DMS53 treated with DMSO at 0.1 percent for 48 hours (cell line): ENCODE measurements around the gene SLC6A11.

ENCODE experiments used
- DNase-seq: peaks from one replicate; lab custom pipeline; 2025; ENCODE audit not compliant: unreplicated experiment; lab: John Stamatoyannopoulos, UW

Gene SLC6A11

DNA sequence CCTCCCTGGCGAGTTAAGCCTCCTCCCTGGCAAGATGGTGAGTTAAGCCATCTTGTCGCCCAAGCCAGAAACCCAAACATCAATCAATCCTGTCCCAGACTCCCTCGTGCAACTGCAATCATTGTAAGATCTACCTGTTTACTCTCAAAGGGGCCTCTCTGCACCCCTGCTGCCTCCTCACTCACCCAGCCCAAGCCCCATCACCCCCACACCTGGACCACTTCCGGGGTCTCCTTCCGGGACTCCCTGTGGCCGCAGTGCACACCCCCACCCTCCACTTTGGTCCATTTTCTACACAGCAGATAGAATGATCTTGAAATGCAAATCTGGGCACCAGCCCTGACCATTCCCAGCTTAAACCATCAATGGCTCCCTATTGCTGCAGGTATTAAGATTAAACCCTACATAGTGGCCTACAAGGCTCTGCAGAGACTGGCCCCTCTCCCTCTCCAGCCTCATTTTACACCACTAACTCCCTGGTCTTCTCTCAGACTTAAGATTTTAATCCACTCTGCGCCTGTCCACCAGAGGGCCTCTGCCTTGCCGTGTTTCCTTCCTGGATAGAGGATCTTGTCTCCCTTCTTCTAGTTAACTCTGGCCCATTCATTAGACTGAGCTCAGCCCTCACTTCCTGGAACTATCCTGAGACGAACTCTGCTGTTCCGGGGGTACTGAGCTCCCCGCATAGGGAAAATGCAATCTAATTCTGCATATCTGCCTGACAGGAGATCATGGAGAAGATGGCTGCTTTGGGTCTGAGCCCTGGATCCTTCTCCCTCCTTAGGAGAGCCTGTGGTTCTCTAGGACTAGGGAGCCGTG lies 134.7 kb downstream of the SLC6A11 start:
- no peak for DNase-seq

DNA sequence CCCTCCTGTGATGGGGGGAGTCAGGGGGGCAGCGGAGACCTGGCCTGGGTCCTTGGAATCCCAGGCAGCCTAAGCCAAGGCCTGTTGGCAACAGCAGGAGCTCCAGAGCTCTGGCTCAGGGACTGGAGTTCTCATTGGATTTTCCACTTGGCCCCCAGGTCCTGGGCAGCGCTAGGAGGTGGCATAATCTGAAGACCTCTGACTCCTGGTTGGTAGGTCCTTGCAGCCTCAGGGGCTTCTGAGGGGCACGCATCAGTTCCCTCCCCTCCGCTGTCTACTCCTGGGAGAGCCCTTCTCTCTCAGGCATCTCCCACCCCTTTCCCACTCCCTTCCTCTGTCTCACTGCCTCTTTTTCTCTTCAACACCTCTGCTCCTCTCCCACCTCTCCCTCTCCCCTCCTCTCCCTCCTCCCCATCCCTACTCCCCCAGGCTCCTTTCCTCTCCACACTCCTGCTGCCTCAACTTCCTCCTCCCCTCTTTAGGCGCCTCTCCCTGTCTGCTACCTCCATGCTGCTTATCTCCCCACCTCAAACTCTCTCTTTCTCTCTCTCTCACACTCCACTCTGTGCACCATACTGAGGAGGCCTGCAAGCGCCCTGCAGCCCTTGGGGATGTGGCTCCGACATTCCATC lies 135.4 kb downstream of the SLC6A11 start:
- DNase-seq: no peak

DNA sequence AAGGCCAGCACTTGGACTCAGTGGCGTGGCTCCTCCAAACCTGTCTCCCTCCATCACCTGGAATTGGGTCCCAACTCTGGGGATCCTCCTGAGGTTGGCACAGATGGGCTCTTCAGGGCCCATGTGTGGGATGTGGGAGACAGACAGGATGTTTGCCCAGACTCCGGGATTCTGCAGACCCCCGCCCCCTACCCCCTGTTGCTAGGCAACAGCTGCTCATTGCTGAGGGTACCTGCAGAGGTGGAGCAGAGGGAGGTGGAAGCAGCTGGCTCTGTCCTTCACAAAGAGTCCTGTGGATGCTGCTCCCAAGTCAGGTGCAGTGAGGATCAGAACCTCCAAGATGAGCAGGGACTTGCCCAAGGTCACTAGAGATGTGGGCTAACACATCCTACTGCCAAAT lies 136.5 kb downstream of the SLC6A11 start:
- DNase-seq: no peak

DNA sequence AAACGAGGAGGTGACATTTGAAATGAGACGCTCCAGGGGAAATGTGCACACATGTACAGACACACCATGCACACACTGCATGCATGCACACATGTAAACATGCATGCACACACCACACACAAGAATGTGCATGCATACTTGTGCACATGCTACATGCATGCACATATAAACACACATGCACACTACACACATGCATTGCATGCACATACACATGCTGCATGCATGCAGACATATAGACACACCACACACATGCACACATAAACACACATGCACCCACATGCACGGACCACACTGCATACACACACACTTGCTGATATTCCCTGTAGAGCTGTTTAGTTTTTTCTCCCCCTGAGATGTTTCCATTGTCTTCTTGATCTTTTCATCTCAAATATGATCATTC lies 138.7 kb downstream of the SLC6A11 start:
- DNase-seq: no peak

DNA sequence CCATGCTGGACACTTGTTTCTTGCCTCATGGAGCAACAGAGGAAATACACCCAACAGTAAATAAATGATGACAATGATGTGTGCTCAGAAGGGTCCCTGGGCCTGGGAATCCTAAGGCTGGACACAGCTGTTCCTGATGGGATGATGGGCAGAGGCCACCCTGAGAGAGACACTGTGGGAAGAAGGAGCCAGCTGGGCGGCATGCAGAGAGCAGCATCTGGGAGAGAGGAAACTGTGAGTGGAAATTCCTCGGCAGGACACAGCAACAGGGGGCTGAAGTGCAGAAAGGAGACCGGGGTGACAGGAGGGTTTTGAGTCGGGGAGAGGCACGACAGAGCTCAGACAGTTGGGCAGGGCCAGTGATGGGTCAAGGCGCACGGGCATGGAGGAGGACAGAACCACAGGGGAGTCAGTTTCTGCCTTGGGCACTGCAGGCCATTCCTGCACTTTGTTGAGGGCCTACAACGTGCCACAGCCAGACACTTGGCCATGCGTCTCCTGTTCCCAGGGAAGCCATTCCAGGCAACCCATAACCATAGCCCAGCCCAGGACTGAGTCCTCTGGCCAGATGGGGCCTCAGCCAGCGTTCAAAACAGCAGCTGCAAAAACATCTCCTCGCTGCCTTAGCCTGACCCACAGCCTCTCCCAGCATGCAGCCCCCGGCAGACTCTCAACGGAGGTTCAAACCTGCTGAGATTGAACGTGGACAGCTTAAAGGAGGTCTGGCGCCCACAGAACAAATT lies 139.9 kb downstream of the SLC6A11 start:
- DNase-seq: no peak

DNA sequence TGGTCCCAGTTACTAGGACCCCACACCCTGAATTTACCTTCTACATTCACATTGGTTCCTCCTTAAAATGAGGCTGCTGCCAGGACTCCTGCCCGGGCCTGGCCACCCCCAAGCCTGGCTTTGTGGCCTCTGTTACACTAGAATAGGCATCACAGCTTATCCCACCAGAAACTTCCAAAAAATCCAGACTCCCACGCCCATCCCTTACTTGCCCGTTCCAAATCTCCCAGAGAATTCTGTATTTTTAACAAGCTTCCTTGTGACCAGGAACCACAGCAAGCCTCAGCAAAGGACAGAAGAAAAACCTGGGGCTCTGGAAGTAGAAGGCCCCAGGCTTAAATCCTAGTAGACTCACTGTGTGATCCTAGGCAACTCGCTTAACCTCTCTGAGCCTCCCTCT lies 140.5 kb downstream of the SLC6A11 start:
- no peak for DNase-seq

DNA sequence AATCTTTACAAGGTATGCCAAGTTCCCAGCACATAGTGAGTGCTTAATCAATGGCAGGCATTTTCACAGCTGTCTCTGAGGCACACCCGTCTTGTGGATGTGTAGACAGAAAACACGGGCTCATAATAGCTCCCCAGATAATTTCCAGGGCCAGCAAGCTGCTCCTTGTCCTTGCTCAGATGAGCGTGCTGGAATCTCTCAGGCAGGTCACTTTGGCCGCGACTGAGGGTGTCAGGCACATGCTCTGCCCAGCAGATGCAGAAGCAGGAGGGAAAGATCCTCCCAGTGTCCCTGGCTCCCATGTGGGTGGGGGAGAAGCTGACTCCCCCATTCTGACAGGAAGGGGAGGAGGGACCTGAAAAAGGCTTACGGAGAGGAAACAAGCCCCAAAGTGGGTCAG lies 141.0 kb downstream of the SLC6A11 start:
- DNase-seq: no peak

DNA sequence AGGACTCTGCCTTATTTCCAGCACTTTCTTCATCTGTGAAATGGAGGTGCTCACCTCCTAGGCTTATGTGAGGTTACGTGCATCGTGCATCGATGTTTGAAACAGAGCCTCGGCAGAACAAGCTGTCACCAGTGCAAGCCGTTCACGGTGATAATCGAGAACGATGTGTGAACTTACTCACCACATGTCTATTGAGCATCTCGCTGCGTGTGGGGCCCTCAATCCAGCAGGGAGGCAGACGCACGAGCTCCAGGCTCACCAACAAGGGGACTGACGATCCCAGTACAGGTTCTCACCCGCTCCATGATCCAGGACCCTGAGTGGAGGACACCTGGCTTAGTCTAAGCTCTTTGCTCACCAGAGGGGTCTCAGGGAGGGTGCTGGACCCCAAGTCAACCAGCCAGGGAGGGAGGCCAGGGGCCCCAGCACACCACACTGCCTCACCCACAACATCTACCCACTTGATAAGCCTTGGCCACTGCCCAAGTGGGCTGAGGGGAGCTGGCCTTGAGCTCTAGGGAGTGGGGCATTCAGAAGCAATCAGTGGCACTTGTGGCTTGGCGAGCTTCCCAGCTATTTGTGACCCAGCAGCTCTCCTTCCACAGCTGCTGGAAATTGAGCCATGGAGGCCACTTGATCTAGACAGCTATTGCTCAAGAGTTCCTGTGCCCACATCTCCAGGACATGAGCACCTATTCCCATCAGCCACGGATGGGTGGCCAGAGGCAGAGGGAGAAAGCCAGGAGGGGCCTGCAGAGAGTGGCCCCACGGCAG lies 142.1 kb downstream of the SLC6A11 start:
- DNase-seq: no peak

DNA sequence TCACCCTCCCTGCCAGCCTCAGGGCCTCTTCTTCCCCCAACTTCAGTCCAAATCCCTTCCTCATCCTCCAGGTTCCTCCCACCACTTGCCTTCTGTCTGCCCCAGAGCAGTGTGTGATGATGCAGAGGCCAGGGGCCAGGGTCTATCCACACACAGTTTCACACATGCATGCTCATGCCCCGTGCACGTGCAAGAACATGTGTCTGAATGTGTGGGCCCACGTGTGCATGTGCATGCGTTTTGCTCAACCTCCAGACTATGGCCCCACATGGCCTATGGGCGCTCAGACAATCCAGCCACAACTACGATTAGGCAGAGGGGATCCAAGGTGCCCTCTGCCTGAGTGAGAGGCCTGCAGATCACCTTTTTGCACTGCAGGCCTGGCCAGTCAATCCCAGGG lies 144.2 kb downstream of the SLC6A11 start:
- no peak for DNase-seq

DNA sequence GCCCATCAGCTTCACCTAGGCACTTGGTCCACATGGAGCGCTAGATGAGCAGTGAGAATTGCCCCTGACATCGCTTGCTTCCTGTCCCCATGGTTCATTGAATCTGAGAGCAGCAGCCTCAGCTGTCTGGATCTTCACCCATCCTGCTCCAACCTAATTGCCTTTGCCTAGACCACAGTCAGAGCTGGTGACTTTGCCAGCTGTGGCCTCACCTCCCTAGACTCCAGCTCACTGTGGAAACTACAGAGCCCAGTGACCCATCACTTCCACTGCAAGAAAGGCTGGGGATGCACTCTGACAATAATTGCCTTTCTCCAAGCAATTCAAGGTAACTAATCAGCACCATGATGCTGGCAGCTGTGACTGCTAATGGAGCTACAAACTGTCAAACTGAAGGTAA lies 145.9 kb downstream of the SLC6A11 start:
- DNase-seq: no peak

DNA sequence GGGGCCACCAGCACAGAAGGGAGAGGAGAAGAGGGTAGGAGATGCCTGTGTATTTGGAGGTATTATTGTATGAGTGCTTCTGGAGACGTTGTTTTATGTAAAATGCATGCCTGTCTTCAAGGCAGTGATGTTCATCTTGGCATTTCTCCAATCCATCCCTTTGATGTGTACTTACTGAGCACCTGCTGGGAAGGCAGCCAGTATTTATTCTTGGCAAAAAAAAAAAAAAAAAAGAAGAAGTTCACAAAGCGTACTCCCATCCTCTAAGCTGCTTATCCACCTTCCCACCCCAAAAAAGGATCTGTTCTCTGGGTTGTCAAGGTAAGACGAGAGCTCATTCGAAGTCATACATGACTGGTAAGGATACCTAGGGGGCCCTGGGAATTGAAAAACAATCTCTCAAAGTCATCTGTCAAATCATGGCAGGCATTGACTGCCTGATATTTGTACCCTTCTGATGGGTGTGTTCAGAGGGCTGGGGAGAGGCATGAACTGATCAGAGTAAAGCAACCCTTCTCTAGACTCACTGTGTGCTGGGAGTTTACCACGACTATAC lies 146.5 kb downstream of the SLC6A11 start:
- no peak for DNase-seq

DNA sequence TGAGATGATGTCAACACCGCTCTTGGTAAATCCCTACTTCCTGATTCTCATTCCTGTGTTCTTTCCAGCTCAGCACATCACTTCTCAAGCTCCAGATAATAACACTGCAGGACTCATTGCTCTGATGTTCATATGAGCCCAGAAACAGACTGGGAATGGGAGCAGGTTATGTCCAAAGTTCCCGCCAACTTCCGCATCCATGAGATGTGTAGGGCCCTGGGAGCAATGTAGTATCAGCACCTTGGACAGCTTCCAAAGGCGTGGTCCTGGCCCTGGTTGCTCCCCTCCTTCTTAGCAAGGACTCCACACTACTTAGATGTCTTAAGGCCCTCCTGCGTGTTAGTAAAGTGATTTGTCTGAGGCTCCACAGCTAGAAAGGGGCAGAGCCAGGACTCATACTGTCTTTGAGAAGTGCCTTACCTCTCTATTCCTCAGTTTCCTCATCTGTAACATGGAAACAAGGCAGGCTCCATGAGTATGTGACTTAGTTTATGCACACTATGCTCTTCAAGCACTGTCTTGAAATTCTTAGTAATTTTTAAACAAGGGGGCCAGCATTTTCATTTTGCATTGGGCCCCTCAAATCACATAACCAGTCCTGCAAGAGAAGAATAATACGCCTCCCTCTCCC lies 148.6 kb downstream of the SLC6A11 start:
- DNase-seq: no peak

DNA sequence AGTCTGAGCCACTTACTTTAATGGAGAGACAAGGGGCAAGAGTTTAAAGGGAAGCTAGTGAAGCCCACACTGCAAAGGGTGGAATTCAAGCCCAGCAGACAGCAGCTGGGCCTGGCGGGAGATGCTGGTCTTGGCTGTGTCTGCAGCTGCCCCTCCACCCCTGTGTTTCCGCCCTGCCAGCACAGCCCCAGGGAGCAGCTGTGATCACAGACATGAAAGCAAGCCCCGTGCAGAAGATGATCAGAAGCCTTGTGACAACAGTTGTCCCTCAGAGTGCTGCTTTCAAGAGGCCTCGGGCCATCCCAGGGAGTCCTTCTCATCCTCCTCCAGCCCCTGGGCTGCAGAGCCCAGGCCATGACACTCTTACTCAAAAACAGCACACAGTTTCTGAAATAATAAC lies 152.4 kb downstream of the SLC6A11 start:
- no peak for DNase-seq

DNA sequence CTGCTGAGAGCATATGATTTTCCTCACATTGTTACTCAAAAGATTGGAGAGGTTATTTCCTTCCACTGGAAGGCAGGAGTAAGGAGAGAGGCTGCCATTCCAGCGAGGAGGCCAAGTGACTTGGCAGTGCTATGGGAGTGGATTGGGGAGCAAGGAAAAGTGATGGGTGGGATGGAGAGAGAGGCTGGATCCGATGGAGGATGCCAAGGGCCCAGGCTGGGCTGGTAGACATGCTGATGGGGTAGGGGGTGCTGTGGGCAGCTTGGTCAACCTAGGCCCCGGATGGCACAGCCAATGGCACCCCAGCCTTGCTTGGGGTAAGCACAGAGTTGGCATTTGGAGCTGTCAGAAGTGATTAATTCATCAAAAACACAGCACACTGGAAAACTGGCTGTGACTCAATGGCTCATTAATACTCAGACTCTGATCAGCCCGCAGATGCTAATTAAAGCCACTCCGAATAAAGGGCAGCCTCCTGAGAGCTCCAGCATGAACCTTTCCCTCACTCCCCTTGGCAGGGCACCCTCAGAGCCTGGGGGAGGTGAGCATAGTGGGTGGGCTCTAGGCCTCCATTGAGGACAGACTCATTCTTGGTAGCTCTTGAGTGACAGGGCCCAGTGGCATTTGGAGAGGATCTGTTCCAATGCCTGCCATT lies 154.4 kb downstream of the SLC6A11 start:
- no peak for DNase-seq

DNA sequence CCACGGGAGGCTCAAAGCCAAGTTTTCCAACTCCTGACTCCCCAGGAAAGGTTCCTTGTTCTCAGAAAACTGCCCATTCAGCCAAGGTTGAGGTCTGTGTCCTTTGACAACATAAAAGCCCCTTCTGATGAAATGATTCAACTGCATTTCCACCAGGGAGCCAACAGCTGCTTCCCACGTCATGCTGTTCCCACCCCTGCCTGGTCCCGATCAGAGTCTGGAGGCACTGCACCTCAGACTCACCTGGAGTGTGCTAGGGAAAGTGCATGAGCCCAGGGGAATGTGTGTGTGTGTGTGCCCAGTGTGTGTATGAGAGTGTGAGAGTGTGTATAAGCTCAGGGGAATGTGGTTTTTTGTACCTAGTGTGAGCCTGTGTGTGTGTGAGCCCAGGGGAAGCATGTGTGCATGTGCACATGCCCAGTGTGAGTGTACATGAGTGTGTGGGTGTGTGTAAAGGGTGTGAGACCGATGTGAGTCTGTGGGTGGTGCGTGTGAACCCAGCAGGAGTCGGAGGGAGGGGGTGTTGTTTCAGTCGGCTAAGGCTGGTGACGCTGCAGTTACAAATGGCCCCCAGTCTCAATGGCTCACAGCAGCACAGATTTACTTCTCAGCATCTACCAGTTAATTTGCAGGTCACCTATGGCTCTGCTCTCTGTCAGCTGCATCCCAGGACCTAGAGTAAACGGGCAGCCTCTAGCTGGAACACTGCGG lies 156.2 kb downstream of the SLC6A11 start:
- no peak for DNase-seq

DNA sequence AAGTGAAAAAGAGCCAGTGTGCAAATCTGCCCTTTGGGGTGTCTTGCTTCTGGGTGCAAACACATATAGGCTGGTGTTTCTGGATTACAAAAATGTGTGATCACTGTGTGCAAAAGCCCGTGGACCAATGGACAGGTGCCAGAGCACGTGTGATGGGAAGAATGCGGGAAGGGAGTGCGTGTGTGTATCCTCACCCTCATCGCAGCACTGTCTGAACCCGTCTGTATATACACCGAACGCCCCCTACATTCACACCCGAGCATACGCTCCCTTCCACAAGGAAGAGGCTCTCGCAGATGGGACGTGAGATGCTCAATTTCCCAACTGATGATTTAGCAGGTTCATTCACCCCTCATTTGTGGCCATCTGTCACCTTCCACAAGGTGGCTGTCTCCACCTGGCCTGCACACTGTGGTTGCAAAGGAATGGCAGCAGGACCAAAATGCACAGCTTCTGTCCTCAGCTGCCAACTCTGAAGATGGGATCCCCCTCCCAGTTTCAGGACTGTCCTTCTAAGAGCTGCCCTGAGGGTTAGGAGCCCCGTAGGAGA lies 157.1 kb downstream of the SLC6A11 start:
- DNase-seq: no peak

DNA sequence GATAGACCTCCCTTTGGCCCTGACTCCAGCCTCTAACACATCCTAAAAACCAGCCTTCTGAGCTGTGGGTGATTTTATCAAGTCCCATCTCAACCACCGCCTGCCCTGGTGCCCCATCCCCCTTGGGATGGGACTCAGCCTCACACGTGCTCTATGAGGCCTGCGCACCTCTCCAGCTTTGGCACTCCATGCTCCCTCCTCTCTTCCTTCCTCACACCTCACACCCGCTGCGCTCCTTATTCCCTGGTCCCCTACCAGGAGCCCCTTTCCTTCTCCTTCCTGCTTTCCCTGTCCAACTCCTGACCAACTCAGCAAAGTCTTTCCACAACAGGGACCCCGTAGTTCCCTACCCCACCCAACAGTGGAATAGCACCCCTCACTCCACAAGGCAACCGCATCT lies 158.1 kb downstream of the SLC6A11 start:
- DNase-seq: no peak

DNA sequence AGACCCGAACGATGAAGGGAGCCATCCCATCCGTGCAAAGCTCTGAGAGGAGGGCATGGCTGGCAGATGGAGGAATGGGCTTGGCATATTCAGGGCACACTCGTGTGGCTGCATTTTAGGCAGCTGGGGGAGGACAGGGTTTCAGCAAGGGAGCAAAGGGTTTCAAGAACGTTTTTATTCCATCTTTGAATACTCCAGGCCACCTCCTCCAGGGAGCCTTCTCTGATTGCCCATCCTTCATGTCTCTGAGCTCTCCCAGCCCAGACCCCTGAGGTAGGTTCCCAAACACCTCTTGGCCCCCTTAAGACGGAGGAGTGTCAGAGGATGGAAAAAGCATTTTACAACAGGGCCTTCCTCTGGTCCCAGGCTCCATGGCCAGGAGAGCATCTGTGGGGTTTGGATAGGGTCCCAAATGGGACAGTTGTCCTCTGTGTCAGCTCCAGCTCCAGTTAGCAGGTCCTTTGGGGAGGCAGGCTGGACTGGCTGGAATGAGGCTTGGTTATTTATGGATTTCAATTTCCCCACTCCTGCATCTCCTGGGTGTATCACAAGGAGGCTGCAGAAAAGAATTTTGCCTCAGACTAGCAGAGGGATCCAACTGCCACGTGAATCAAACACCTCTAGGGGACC lies 158.8 kb downstream of the SLC6A11 start:
- DNase-seq: no peak
